GM21423 (cell line): ENCODE results near the gene CYTL1.

Source experiments
- ATAC-seq: cut with Tn5 transposase; IDR thresholded peaks from one replicate; pipeline ENCODE4 v1.9.1; 2021; ENCODE audit warnings: mild to moderate bottlenecking, moderate library complexity; ENCODE audit not compliant: unreplicated experiment

CYTL1 gene

DNA sequence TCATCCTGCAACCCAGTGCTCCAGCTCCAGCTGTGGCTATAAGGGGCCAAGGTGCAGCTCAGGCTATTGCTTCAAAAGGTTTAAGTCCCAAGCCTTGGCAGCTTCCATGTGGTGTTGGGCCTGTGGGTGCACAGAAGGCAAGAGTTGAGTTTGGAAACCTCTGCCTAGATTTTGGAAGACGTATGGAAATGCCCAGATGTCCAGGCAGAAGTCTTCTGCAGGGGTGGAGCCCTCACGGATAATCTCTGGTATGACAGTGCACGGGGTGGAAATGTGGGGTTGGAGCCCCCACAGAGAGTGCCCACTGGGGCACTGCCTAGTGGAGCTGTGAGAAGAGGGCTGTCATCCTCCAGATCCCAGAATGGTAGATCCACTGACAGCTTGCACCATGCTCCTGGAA, 44.5 kb downstream of the CYTL1 start:
- no peak for ATAC-seq

DNA sequence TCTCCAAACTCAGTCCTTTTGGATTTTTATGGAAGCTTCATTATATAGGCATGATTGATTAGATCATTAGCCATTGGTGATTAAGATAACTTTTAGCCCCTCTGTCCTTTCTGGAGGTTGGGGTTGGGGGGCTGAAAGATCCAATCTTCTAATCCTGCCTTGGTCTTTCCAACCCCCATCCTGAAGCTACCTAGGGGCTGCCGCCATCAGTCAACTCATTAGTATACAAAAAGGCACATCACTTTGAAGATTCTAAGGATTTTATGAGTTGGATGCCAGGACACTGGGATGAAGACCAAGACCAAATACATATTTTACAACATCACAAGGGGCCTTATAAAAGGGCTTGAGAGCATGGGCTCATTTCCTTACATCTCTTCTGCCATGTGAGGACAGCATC, 47.5 kb downstream of the CYTL1 start:
- no peak for ATAC-seq

DNA sequence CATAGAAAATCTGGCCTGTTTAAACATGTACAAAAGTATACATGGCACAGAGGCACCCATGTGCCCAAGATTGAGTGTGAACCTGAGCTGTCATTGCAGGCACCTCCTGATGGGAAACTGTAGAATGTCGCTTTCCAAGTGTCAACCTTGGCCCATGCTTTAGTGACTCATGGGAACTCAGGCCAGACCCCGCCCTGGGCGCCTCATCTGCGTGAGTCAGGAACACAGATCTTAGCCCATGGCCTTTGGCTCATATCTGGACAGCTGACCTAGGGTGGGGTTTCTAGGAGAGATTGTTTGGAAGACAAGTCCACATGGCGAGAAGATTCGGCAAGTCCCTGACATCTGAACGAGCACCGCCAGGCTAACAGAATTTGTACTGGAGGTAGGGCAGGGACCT, 50.0 kb downstream of the CYTL1 start:
- no peak for ATAC-seq

DNA sequence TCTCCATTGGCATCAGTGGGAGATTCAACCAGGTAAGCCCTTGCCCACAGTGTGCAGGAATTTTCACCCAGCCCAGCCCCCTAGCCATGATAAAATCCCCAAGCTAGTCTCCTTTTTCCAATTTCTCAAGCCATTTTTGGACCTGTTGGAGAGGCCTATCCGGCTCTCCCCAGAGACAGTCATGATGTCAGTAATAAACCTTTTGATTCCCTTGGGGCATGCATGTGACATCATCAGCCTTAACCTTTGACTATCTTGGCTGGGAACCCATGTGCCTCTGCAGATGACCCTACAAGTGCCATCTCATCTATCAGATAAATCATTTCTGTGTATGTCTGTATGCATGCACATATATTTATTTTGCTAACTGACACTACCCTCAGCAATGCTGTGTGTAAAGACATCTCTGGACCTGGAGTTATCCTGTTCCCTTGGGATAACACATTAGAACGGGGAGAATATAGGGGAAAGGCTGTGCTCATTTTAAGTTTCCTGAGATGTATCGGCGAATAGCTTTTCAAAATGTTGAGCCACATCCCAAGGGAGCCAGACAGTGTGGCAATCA, 51.0 kb downstream of the CYTL1 start:
- ATAC-seq: no peak
